Caco-2 (cell line): ENCODE measurements around the gene XPO1. TPM values are rescaled to one million over a fixed set of nuclear protein-coding genes. Genes with fewer than 3 reads are reported as not detected.
"Not testable (repeated sequence)": the region's sequence is repeated elsewhere in the genome, so short reads cannot be mapped to it uniquely, and the experiment has no call there.

Source experiments
- Bru-seq: library from RNA; stranded (reverse); fragments of 400-500 nt; gene quantifications from one replicate; lab custom pipeline; 2021; lab: Mats Ljungman, UMichigan
- BruChase-seq, 2 experiments: library from RNA; stranded (reverse); fragments of 400-500 nt; gene quantifications; one replicate each; lab custom pipeline; 2021; lab: Mats Ljungman, UMichigan
- BruUV-seq: library from RNA; stranded (reverse); fragments of 400-500 nt; replicated peaks from 2 replicates; lab custom pipeline; 2021; lab: Mats Ljungman, UMichigan
- CTCF ChIA-PET: fragments of 300-600 bp; sonication (Branson Sonifier 250); formaldehyde crosslinking; loops from one replicate; lab custom pipeline; 2022; ENCODE audit warnings: antibody characterized with exemption; lab: Charles Lee
- POLR2A ChIA-PET: fragments of 300-600 bp; sonication (Branson Sonifier 250); formaldehyde crosslinking; loops from one replicate; lab custom pipeline; 2022; ENCODE audit warnings: antibody characterized with exemption; lab: Charles Lee
- DNase-seq, 2 experiments: peaks; one replicate each; pipeline versions ENCODE4 v3.0.0 to v3.0.0-alpha.2; 2020 to 2022
- H3K27me3 ChIP-seq: replicated peaks from 2 replicates; pipeline ENCODE4 v1.6.0; 2011; ENCODE audit warnings: low read length; ENCODE audit not compliant: control insufficient read depth, insufficient read depth
- H3K36me3 ChIP-seq: 2 replicates; pipeline ENCODE4 v1.5.1; 2011; ENCODE audit warnings: low read length; ENCODE audit not compliant: control insufficient read depth, insufficient read depth
- H3K4me1 ChIP-seq: fragments of 250-450 bp; sonication (Bioruptor Pico); 2 replicates; pipeline ENCODE4 v1.5.1; 2020; ENCODE audit warnings: mild to moderate bottlenecking
- H3K4me3 ChIP-seq: 2 replicates; pipeline ENCODE4 v1.5.1; 2011; ENCODE audit warnings: low read depth, mild to moderate bottlenecking, control low read depth, low read length
- H3K9me3 ChIP-seq: fragments of 250-450 bp; sonication (Bioruptor Pico); 2 replicates; pipeline ENCODE4 v1.5.1; 2020; ENCODE audit warnings: mild to moderate bottlenecking, moderate library complexity
- H3K27ac Mint-ChIP-seq: one replicate; pipeline ENCODE4 v1.8.0; 2022; ENCODE audit warnings: mixed read lengths; ENCODE audit not compliant: unreplicated experiment
- H3K27me3 Mint-ChIP-seq: one replicate; pipeline ENCODE4 v1.8.0; 2022; ENCODE audit warnings: mixed read lengths; ENCODE audit not compliant: insufficient read depth, unreplicated experiment
- H3K36me3 Mint-ChIP-seq: one replicate; pipeline ENCODE4 v1.8.0; 2022; ENCODE audit warnings: mild to moderate bottlenecking, mixed read lengths; ENCODE audit not compliant: insufficient read depth, unreplicated experiment
- H3K4me1 Mint-ChIP-seq: one replicate; pipeline ENCODE4 v1.8.0; 2022; ENCODE audit warnings: low read depth, mixed read lengths; ENCODE audit not compliant: unreplicated experiment
- H3K4me3 Mint-ChIP-seq: one replicate; pipeline ENCODE4 v1.8.0; 2022; ENCODE audit warnings: mild to moderate bottlenecking, moderate library complexity, mixed read lengths; ENCODE audit not compliant: unreplicated experiment
- H3K9me3 Mint-ChIP-seq: one replicate; pipeline ENCODE4 v1.8.0; 2022; ENCODE audit warnings: mixed read lengths; ENCODE audit not compliant: unreplicated experiment
- CTCF ChIP-seq, 2 experiments: fragments of 200-600 bp in 1 of 2; IDR thresholded peaks; 1 replicate in 1 of 2; 2 replicates in 1 of 2; pipeline versions ENCODE4 v1.5.1 to v1.8.0; 2011 to 2022; ENCODE audit warnings: antibody characterized with exemption in 1 of 2, control low read depth in 1 of 2, inconsistent platforms in 1 of 2, low read depth in 1 of 2, low read length in 1 of 2, mild to moderate bottlenecking in 1 of 2, moderate library complexity in 1 of 2; ENCODE audit not compliant: insufficient read depth in 1 of 2, severe bottlenecking in 1 of 2, unreplicated experiment in 1 of 2
- intact Hi-C: fragments of 100-400 bp; cut with micrococcal nuclease; formaldehyde crosslinking; loops from one replicate; pipeline ENCODE4 v1.10.0; 2022; ENCODE audit not compliant: unreplicated experiment
- long read RNA-seq: library from polyadenylated mRNA; stranded (forward); transcript quantifications from one replicate; pipeline ENCODE4 v2.0.0, GENCODE V29; 2022
- total RNA-seq: library from RNA; stranded (reverse); gene quantifications from 2 replicates; pipeline ENCODE4 v1.2.3, GENCODE V29; 2022

Gene XPO1
- total RNA-seq (218 and 241 TPM in 2 replicates), Bru-seq, nascent RNA (percentile 97 among the genes with signal in this experiment), BruChase-seq, experiment 1, labeled RNA remaining after a 2-hour chase (percentile 98 among the genes with signal in this experiment), BruChase-seq, experiment 2, labeled RNA remaining after a 6-hour chase (percentile 98 among the genes with signal in this experiment)
- long read RNA-seq, full-length matches to known transcripts, result 25 of 61 reads
- long read RNA-seq, partial matches to known transcripts, result 20 of 61 reads
- long read RNA-seq, other reads (novel, unspliced or antisense), result 16 of 61 reads

GRCh38 chr2:61538200-61538919, at the start of gene XPO1:
XPO1 (minus strand) TSS chr2:61538356; CDS start chr2:61533897, 4,459 bp downstream.
- H3K9me3 Mint-ChIP-seq, result no peaks in the 10 kb centered on the region
- TF ChIP-seq CTCF (IDR thresholded peaks at IDR 0.05; ENCODE audit: insufficient read depth in 1 of 2, low read depth in 1 of 2, low read length in 1 of 2, severe bottlenecking in 1 of 2, unreplicated experiment in 1 of 2), result no peak
- ChIA-PET POLR2A (interaction anchor here (0.5 to 1.8 kb wide), 10 partner anchors 8 to 316 kb away, joined by 3 to 10 read pairs (median 3); partner anchors contain the start of gene FAM161A), CTCF (interaction anchor here (0.6 to 1.0 kb wide), 2 partner anchors 9 to 97 kb away, joined by 3 read pairs; no protein-coding TSS in a partner anchor)
- peaks cover 37% of the 10 kb centered on the region for H3K36me3 Mint-ChIP-seq
- BruUV-seq, result no TSS peak
- H3K4me3 Mint-ChIP-seq, result peak within 1 kb of the TSS; percentile 94
- peak; percentile 100 for DNase-seq
- H3K4me1 Mint-ChIP-seq, result no peaks in the 10 kb centered on the region
- intact Hi-C loops, result loop anchor here (1.0 to 5.0 kb wide), 5 partner anchors 67 to 361 kb away; partner anchors contain the start of genes FAM161A and USP34
- peak within 1 kb of the TSS; percentile 99 for H3K4me3 ChIP-seq
- no peaks in the 10 kb centered on the region for H3K9me3 ChIP-seq
- H3K27ac Mint-ChIP-seq, result peak within 1 kb of the TSS; percentile 94
- H3K27me3 Mint-ChIP-seq, result no peaks in the 10 kb centered on the region
- H3K36me3 ChIP-seq, result no peaks in the 10 kb centered on the region
- peaks cover 9% of the 10 kb centered on the region for H3K4me1 ChIP-seq
- no peaks in the 10 kb centered on the region for H3K27me3 ChIP-seq

- CTCF ChIA-PET, H3K4me3 ChIP-seq, H3K36me3 ChIP-seq, H3K4me1 Mint-ChIP-seq, intact Hi-C loops, H3K9me3 ChIP-seq, BruUV-seq, H3K4me3 Mint-ChIP-seq, DNase-seq, H3K36me3 Mint-ChIP-seq, H3K27ac Mint-ChIP-seq, H3K27me3 ChIP-seq, H3K4me1 ChIP-seq, POLR2A ChIA-PET, H3K9me3 Mint-ChIP-seq, H3K27me3 Mint-ChIP-seq: not testable (repeated sequence)
Observed at GRCh38 chr2:61586928-61587327, 48.8 kb upstream of the XPO1 start.

- ChIA-PET CTCF (interaction anchor here (0.6 to 0.7 kb wide), 2 partner anchors 186 to 1063 kb away, joined by 4 to 5 read pairs; no protein-coding TSS in a partner anchor), POLR2A (no interaction called here)
- H3K27me3 Mint-ChIP-seq, result no peaks in the 10 kb centered on the region
- no peaks in the 10 kb centered on the region for H3K9me3 Mint-ChIP-seq
- no peaks in the 10 kb centered on the region for H3K4me1 Mint-ChIP-seq
- no peak overlapping the region for H3K4me3 ChIP-seq
- no peak overlapping the region for H3K27ac Mint-ChIP-seq
- DNase-seq, result no peak
- no TSS peak for BruUV-seq
- intact Hi-C loops, result no loop called here
- TF ChIP-seq CTCF (IDR thresholded peaks at IDR 0.05; ENCODE audit: insufficient read depth in 1 of 2, low read depth in 1 of 2, low read length in 1 of 2, severe bottlenecking in 1 of 2, unreplicated experiment in 1 of 2), result no peak
- peaks cover 4% of the 10 kb centered on the region; the same call in 1 of the 2 replicates for H3K4me1 ChIP-seq
- no peaks in the 10 kb centered on the region for H3K27me3 ChIP-seq
- no peaks in the 10 kb centered on the region for H3K36me3 ChIP-seq
- H3K4me3 Mint-ChIP-seq, result no peak overlapping the region
- H3K9me3 ChIP-seq, result no peaks in the 10 kb centered on the region
- no peaks in the 10 kb centered on the region for H3K36me3 Mint-ChIP-seq
Observed at GRCh38 chr2:61585383-61585782, 47.2 kb upstream of the XPO1 start.

- H3K9me3 ChIP-seq, H3K36me3 Mint-ChIP-seq, H3K27ac Mint-ChIP-seq, H3K4me3 Mint-ChIP-seq, H3K4me1 ChIP-seq, POLR2A ChIA-PET, H3K27me3 ChIP-seq, H3K36me3 ChIP-seq, H3K4me1 Mint-ChIP-seq, intact Hi-C loops, H3K27me3 Mint-ChIP-seq, H3K4me3 ChIP-seq, CTCF ChIA-PET, H3K9me3 Mint-ChIP-seq, BruUV-seq, DNase-seq: not testable (repeated sequence)
Observed at GRCh38 chr2:61584368-61584767, 46.2 kb upstream of the XPO1 start.
